HepG2 (cell line): ENCODE measurements around the gene NEK7. TPM values are rescaled to one million over a fixed set of nuclear protein-coding genes. Genes with fewer than 3 reads are reported as not detected.

Source experiments
- ATAC-seq: fragments of 200-7000 bp; cut with Tn5 transposase; 3 replicates; pipeline ENCODE4 v1.9.1; 2020; ENCODE audit warnings: mild to moderate bottlenecking, moderate library complexity
- BruUV-seq: library from RNA; stranded (reverse); fragments of 400-500 nt; replicated peaks from 2 replicates; lab custom pipeline; 2021; lab: Mats Ljungman, UMichigan
- CTCF ChIA-PET: fragments of 300-600 bp; formaldehyde crosslinking; extraction: SDS; loops from one replicate; lab custom pipeline; 2021; ENCODE audit warnings: low total read pairs, inconsistent platforms, low intra/inter-chr PET ratio; lab: Yijun Ruan, JAX
- POLR2A ChIA-PET: fragments of 350-600 bp; sonication (Branson Sonifier 250); formaldehyde crosslinking; loops from one replicate; lab custom pipeline; 2020; ENCODE audit warnings: antibody characterized with exemption, inconsistent platforms; lab: Yijun Ruan, JAX
- DNase-seq: peaks from one replicate; pipeline ENCODE4 v3.0.0-alpha.2; 2015; ENCODE audit warnings: low spot score
- FAIRE-seq: peaks from 3 replicates; lab custom pipeline; 2011; peaks lifted over from hg19 to GRCh38; lab: Jason Lieb, UNC
- H2AFZ ChIP-seq: one replicate; pipeline ENCODE4 v1.6.1; 2011; ENCODE audit warnings: low read length, inconsistent platforms
- H3K27ac ChIP-seq: fragments of 300-600 bp; 3 replicates; pipeline ENCODE4 v1.8.0; 2011; ENCODE audit warnings: mixed run types, mild to moderate bottlenecking, mixed read lengths, low read length, inconsistent platforms; ENCODE audit not compliant: insufficient read depth; ENCODE audit errors: extremely low read length
- H3K27me3 ChIP-seq, 2 experiments: fragments of 200-600 bp in 1 of 2; 2 replicates in 1 of 2; 3 replicates in 1 of 2; pipeline versions ENCODE4 v1.6.0 to v1.8.0; 2011; ENCODE audit warnings: low read length in 2 of 2, mild to moderate bottlenecking in 2 of 2, moderate library complexity in 2 of 2, inconsistent platforms in 1 of 2; ENCODE audit not compliant: insufficient read depth in 2 of 2, control insufficient read depth in 1 of 2
- H3K36me3 ChIP-seq, 2 experiments: fragments of 200-600 bp in 1 of 2; replicated peaks in 1 of 2; 2 replicates in 1 of 2; 3 replicates in 1 of 2; pipeline versions ENCODE4 v1.5.1 to v1.8.0; 2011; ENCODE audit warnings: low read length in 2 of 2, inconsistent platforms in 1 of 2; ENCODE audit not compliant: insufficient read depth in 2 of 2, control insufficient read depth in 1 of 2
- H3K4me1 ChIP-seq: 2 replicates; pipeline ENCODE4 v1.5.1; 2012; ENCODE audit warnings: low read length, inconsistent platforms; ENCODE audit not compliant: insufficient read depth
- H3K4me2 ChIP-seq: 2 replicates; pipeline ENCODE4 v1.6.0; 2011; ENCODE audit warnings: low read depth, low read length, inconsistent platforms
- H3K4me3 ChIP-seq, 3 experiments: fragments of 200-600 bp in 1 of 3; sonication (generic), shearing (Covaris generic) in 1 of 3; replicated peaks in 1 of 3; 2 replicates each; pipeline ENCODE4 v1.5.1; 2011 to 2016; ENCODE audit warnings: low read length in 3 of 3, inconsistent platforms in 2 of 3, low read depth in 2 of 3, mild to moderate bottlenecking in 2 of 3, control low read depth in 1 of 3, mixed read lengths in 1 of 3; ENCODE audit not compliant: insufficient read depth in 1 of 3
- H3K79me2 ChIP-seq: one replicate; pipeline ENCODE4 v1.6.1; 2011; ENCODE audit warnings: low read length, inconsistent platforms; ENCODE audit not compliant: insufficient read depth
- H3K9ac ChIP-seq: 2 replicates; pipeline ENCODE4 v1.6.0; 2011; ENCODE audit warnings: mild to moderate bottlenecking, low read depth, low read length, inconsistent platforms; ENCODE audit not compliant: insufficient read depth
- H3K9me3 ChIP-seq: 2 replicates; pipeline ENCODE4 v1.5.1; 2012; ENCODE audit warnings: mild to moderate bottlenecking, low read length
- H4K20me1 ChIP-seq: 2 replicates; pipeline ENCODE4 v1.6.0; 2011; ENCODE audit warnings: inconsistent platforms, mild to moderate bottlenecking, low read length, moderate library complexity; ENCODE audit not compliant: insufficient read depth
- ATF7 ChIP-seq, 2 experiments: fragments of 450-650 bp in 1 of 2; sonication (generic) in 1 of 2; formaldehyde crosslinking in 1 of 2; IDR thresholded peaks; 2 replicates each; pipeline versions ENCODE4 v1.4.0 to v1.6.1; 2016 to 2020; ENCODE audit warnings: antibody characterized with exemption in 1 of 2, mild to moderate bottlenecking in 1 of 2, missing genetic modification reagents in 1 of 2
- CENPT ChIP-seq: sonication (generic); formaldehyde crosslinking; IDR thresholded peaks from 2 replicates; pipeline ENCODE4 v1.8.0; 2022; ENCODE audit warnings: low read depth, mild to moderate bottlenecking, moderate library complexity, missing genetic modification reagents
- EED ChIP-seq: sonication (generic); formaldehyde crosslinking; IDR thresholded peaks from 2 replicates; pipeline ENCODE4 v1.5.0; 2020; ENCODE audit warnings: mild to moderate bottlenecking, missing genetic modification reagents
- IKZF1 ChIP-seq: fragments of 450-650 bp; IDR thresholded peaks from 2 replicates; pipeline ENCODE4 v1.7.1; 2016
- MBD4 ChIP-seq: IDR thresholded peaks from 2 replicates; pipeline ENCODE4 v1.6.1; 2012; ENCODE audit warnings: low read length, inconsistent platforms, borderline replicate concordance
- MYC ChIP-seq: sonication (generic); formaldehyde crosslinking; IDR thresholded peaks from 2 replicates; pipeline ENCODE4 v1.9.0; 2021; ENCODE audit warnings: missing genetic modification reagents, borderline replicate concordance
- NKX3-1 ChIP-seq: sonication (generic); formaldehyde crosslinking; IDR thresholded peaks from 2 replicates; pipeline ENCODE4 v1.5.0; 2020; ENCODE audit warnings: missing genetic modification reagents
- RFXAP ChIP-seq: sonication (generic); formaldehyde crosslinking; IDR thresholded peaks from 2 replicates; pipeline ENCODE4 v1.4.0; 2020; ENCODE audit warnings: missing genetic modification reagents, borderline replicate concordance
- TMF1 ChIP-seq: sonication (generic); formaldehyde crosslinking; IDR thresholded peaks from 2 replicates; pipeline ENCODE4 v1.8.1; 2022; ENCODE audit warnings: low read depth, missing genetic modification reagents
- ZNF7 ChIP-seq: IDR thresholded peaks from 2 replicates; pipeline ENCODE4 v1.6.1; 2016; ENCODE audit warnings: missing biosample characterization, missing genetic modification reagents
- ZNF724P ChIP-seq: sonication (generic); formaldehyde crosslinking; IDR thresholded peaks from 2 replicates; pipeline ENCODE4 v1.8.0; 2022; ENCODE audit warnings: missing genetic modification reagents, borderline replicate concordance
- ZNF776 ChIP-seq: sonication (generic); formaldehyde crosslinking; IDR thresholded peaks from 2 replicates; pipeline ENCODE4 v1.4.0; 2020; ENCODE audit warnings: mild to moderate bottlenecking, missing genetic modification reagents
- WGBS: methylation state at CpG from one replicate; pipeline ENCODE4 v1.1.6; 2017; ENCODE audit warnings: low lambda C conversion rate; 5-methylcytosine and 5-hydroxymethylcytosine counted together
- in situ Hi-C: cut with HindIII; loops from 2 replicates; pipeline ENCODE4 v1.10.0; 2017; ENCODE audit warnings: low pct_unique_long_range_greater_than_20kb; ENCODE audit not compliant: extremely low pct_ligation_motif_present
- intact Hi-C: fragments of 100-400 bp; cut with micrococcal nuclease; formaldehyde crosslinking; loops from one replicate; pipeline ENCODE4 v1.10.0; 2022; ENCODE audit not compliant: unreplicated experiment
- polyA plus RNA-seq, 8 experiments: library from polyadenylated mRNA; depleted of rRNA in 3 of 8; stranded (reverse) in 7 of 8; unstranded in 1 of 8; fragments of >200 nt; fragmentation: Illumina TruSeq in 4 of 8; extraction: Trizol in 4 of 8; gene quantifications; 2 replicates each; pipeline versions ENCODE4 v1.2.1 to v1.2.3, GENCODE V29; 2011 to 2016; ENCODE audit warnings: low read depth in 4 of 8, missing spikeins in 1 of 8, mixed read lengths in 1 of 8; ENCODE audit not compliant: insufficient read depth in 1 of 8
- total RNA-seq, 5 experiments: library from RNA; depleted of rRNA; stranded (reverse); fragments of >200 nt; fragmentation: Illumina TruSeq; extraction: Trizol; gene quantifications; 2 replicates each; pipeline ENCODE4 v1.2.3, GENCODE V29; 2016; ENCODE audit warnings: low read depth in 1 of 5

The NEK7 gene
- total and polyA plus RNA-seq, 2 of the 13 experiments (the other 11 are each of a cell fraction or from before 2014, with no cell fraction given), result 18.1 to 19.2 TPM

- no peak for TF ChIP-seq CENPT
- no peak for TF ChIP-seq EED (CRISPR knock-in tag)
Measured at GRCh38 chr1:198291036-198291435, 134.2 kb downstream of the NEK7 start (continued).

- no TSS peak for BruUV-seq
- Histone ChIP-seq H3K79me2 (no peaks in the 10 kb centered on the region), H3K36me3 (peaks cover 0 to 3% of the 10 kb centered on the region in 2 experiments; a peak in 1 of 5 replicates), H4K20me1 (no peaks in the 10 kb centered on the region), H3K9ac (no peak overlapping the region), H3K4me2 (no peak overlapping the region), H3K27ac (no peak overlapping the region), H3K9me3 (no peaks in the 10 kb centered on the region), H3K27me3 (no peaks in the 10 kb centered on the region), H3K4me1 (peaks cover 6% of the 10 kb centered on the region; the same call in 1 of the 2 replicates), H2AFZ (no peak overlapping the region), H3K4me3 (no peak overlapping the region)
- TF ChIP-seq ATF7 (IDR thresholded peaks at IDR 0.05) (0 out of 2 replicates have a peak, but pooled peaks have one; percentile 20), ATF7 (CRISPR knock-in tag; IDR thresholded peaks at IDR 0.05) (no peak), ZNF7 (CRISPR knock-in tag) (no peak)
- ChIA-PET CTCF (no interaction called here), POLR2A (no interaction called here)
- no peak for ATAC-seq
- FAIRE-seq, result no peak
- intact Hi-C loops (no loop called here), in situ Hi-C loops (no loop called here)
- no peak for DNase-seq
Measured at GRCh38 chr1:198291924-198292323, 135.1 kb downstream of the NEK7 start.

- no TSS peak for BruUV-seq
- ChIA-PET CTCF (no interaction called here), POLR2A (no interaction called here)
- 97% methylated on average over 8 of the region's 8 CpGs for WGBS
- Histone ChIP-seq H4K20me1 (no peaks in the 10 kb centered on the region; the same call in 1 of the 2 replicates), H3K9me3 (no peaks in the 10 kb centered on the region), H3K4me1 (peaks cover 6% of the 10 kb centered on the region; the same call in 1 of the 2 replicates), H3K27me3 (no peaks in the 10 kb centered on the region), H3K4me2 (no peak overlapping the region), H3K27ac (no peak overlapping the region), H3K36me3 (peaks cover 1 to 8% of the 10 kb centered on the region in 2 experiments; a peak in 2 of 5 replicates), H3K9ac (no peak overlapping the region), H2AFZ (no peak overlapping the region), H3K79me2 (no peaks in the 10 kb centered on the region), H3K4me3 (no peak overlapping the region)
- FAIRE-seq (no peak), ATAC-seq (no peak), DNase-seq (no peak)
- in situ Hi-C loops, result no loop called here
- TF ChIP-seq ZNF724P (CRISPR knock-in tag), result no peak
- TF ChIP-seq NKX3-1 (CRISPR knock-in tag), result no peak
- TF ChIP-seq IKZF1, result no peak
- TF ChIP-seq TMF1 (CRISPR knock-in tag), result no peak
- TF ChIP-seq MYC (CRISPR knock-in tag), result no peak
- no peak for TF ChIP-seq RFXAP (CRISPR knock-in tag)
- TF ChIP-seq ZNF776 (CRISPR knock-in tag), result no peak
- TF ChIP-seq MBD4, result no peak
- intact Hi-C loops, result no loop called here
Measured at GRCh38 chr1:198295225-198295624, 138.4 kb downstream of the NEK7 start.
